K562 (cell line): ENCODE results near the gene MYADML2. TPM values are rescaled to one million over a fixed set of nuclear protein-coding genes. Genes with fewer than 3 reads are reported as not detected.

Source experiments
- CBX5 ChIP-seq: IDR thresholded peaks from 2 replicates; pipeline ENCODE4 v1.6.1; 2014; ENCODE audit warnings: low read depth, borderline replicate concordance
- CLOCK ChIP-seq: fragments of 250-450 bp; sonication (Bioruptor Pico); IDR thresholded peaks from 2 replicates; pipeline ENCODE4 v1.4.0; 2020; ENCODE audit warnings: mild to moderate bottlenecking, moderate library complexity, borderline replicate concordance
- CSDE1 ChIP-seq, 2 experiments: fragments of 450-650 bp; IDR thresholded peaks; 2 replicates each; pipeline ENCODE4 v1.6.1; 2016; ENCODE audit warnings: mild to moderate bottlenecking in 1 of 2
- CXXC5 ChIP-seq: fragments of 250-450 bp; sonication (Bioruptor Pico); IDR thresholded peaks from 2 replicates; pipeline ENCODE4 v1.8.0; 2022; ENCODE audit warnings: inconsistent platforms, mild to moderate bottlenecking, moderate library complexity
- E2F6 ChIP-seq, 2 experiments: IDR thresholded peaks; 2 replicates each; pipeline ENCODE4 v1.6.1; 2011; ENCODE audit warnings: borderline replicate concordance in 1 of 2, control low read depth in 1 of 2, low read depth in 1 of 2, low read length in 1 of 2, mild to moderate bottlenecking in 1 of 2, mixed read lengths in 1 of 2, moderate library complexity in 1 of 2; ENCODE audit not compliant: insufficient read depth in 1 of 2, insufficient read length in 1 of 2, poor library complexity in 1 of 2, severe bottlenecking in 1 of 2; ENCODE audit errors: extremely low read depth in 1 of 2
- GMEB1 ChIP-seq: fragments of 250-450 bp; sonication (Bioruptor Pico); IDR thresholded peaks from 2 replicates; pipeline ENCODE4 v1.4.0; 2020; ENCODE audit warnings: mild to moderate bottlenecking
- HNRNPLL ChIP-seq: fragments of 200-400 bp; formaldehyde crosslinking; IDR thresholded peaks from 2 replicates; pipeline ENCODE4 v1.6.1; 2017; ENCODE audit warnings: low read length, low read depth, mild to moderate bottlenecking; ENCODE audit not compliant: poor library complexity, severe bottlenecking
- MCM7 ChIP-seq, 2 experiments: fragments of 450-650 bp; IDR thresholded peaks; 2 replicates each; pipeline ENCODE4 v1.6.1; 2016 to 2018
- MLLT1 ChIP-seq, 2 experiments: fragments of 450-650 bp; IDR thresholded peaks; 2 replicates each; pipeline ENCODE4 v1.6.1; 2016
- POLR2B ChIP-seq: fragments of 450-650 bp; IDR thresholded peaks from 2 replicates; pipeline ENCODE4 v1.6.1; 2018; ENCODE audit warnings: low read depth; ENCODE audit not compliant: partially characterized antibody
- SMARCA5 ChIP-seq: fragments of 450-650 bp; IDR thresholded peaks from 2 replicates; pipeline ENCODE4 v1.6.1; 2016
- THAP7 ChIP-seq: fragments of 250-450 bp; sonication (Bioruptor Pico); IDR thresholded peaks from 2 replicates; pipeline ENCODE4 v1.5.0; 2021
- TOE1 ChIP-seq, 2 experiments: fragments of 450-650 bp in 1 of 2; sonication (generic) in 1 of 2; formaldehyde crosslinking in 1 of 2; IDR thresholded peaks; 2 replicates each; pipeline versions ENCODE4 v1.7.1 to v1.8.0; 2016 to 2022; ENCODE audit warnings: borderline replicate concordance in 2 of 2, mild to moderate bottlenecking in 2 of 2, antibody characterized with exemption in 1 of 2, inconsistent platforms in 1 of 2, low read depth in 1 of 2, missing genetic modification reagents in 1 of 2, moderate library complexity in 1 of 2
- ZNF592 ChIP-seq: fragments of 450-650 bp; IDR thresholded peaks from 2 replicates; pipeline ENCODE4 v1.6.1; 2017; ENCODE audit warnings: antibody characterized with exemption, mild to moderate bottlenecking
- polyA plus RNA-seq, 8 experiments: library from polyadenylated mRNA; depleted of rRNA in 4 of 8; stranded (reverse) in 5 of 8; unstranded in 3 of 8; fragments of >200 nt; fragmentation: Nextera tagmentation in 2 of 8; fragmentation: Illumina TruSeq in 1 of 8; extraction: Ambion mirVana in 2 of 8; extraction: Trizol in 1 of 8; gene quantifications; 2 replicates each; pipeline versions ENCODE4 v1.2.1 to v1.2.3, GENCODE V29; 2011 to 2014; ENCODE audit warnings: inconsistent platforms in 1 of 8, missing spikeins in 1 of 8
- total RNA-seq, 7 experiments: library from RNA; depleted of rRNA in 6 of 7; stranded (reverse); fragments of >200 nt in 6 of 7; fragmentation: Illumina TruSeq in 2 of 7; extraction: Trizol in 2 of 7; gene quantifications; 2 replicates each; pipeline versions ENCODE4 v1.2.1 to v1.2.3, GENCODE V29; 2011 to 2021; ENCODE audit warnings: low replicate concordance in 1 of 7

The MYADML2 gene
- total and polyA plus RNA-seq, 9 of the 15 experiments (the other 6 are each of a cell fraction or from before 2014, with no cell fraction given), result not detected

- TF ChIP-seq ZNF592 (0 out of 2 replicates have a peak, but pooled peaks have one; percentile 38), SMARCA5 (no peak), MLLT1 (IDR thresholded peaks at IDR 0.05) (no peak), HNRNPLL (no peak), THAP7 (CRISPR knock-in tag) (0 out of 2 replicates have a peak, but pooled peaks have one; percentile 40), MCM7 (IDR thresholded peaks at IDR 0.05) (no peak), POLR2B (peak; percentile 51), CLOCK (CRISPR knock-in tag) (no peak), GMEB1 (peak; percentile 97), E2F6 (IDR thresholded peaks at IDR 0.05; ENCODE audit: borderline replicate concordance in 1 of 2, extremely low read depth in 1 of 2, insufficient read depth in 1 of 2, insufficient read length in 1 of 2, low read depth in 1 of 2, low read length in 1 of 2, poor library complexity in 1 of 2, severe bottlenecking in 1 of 2) (peak; percentile 69 to 94), TOE1 (IDR thresholded peaks at IDR 0.05; ENCODE audit: borderline replicate concordance) (peak; percentile 91; the same call in 1 of the 2 replicates), TOE1 (CRISPR knock-in tag; IDR thresholded peaks at IDR 0.05; ENCODE audit: borderline replicate concordance, low read depth) (no peak), CXXC5 (CRISPR knock-in tag) (peak; percentile 100), CSDE1 (IDR thresholded peaks at IDR 0.05) (no peak), CBX5 (no peak)
These were observed 30.3 kb upstream of the MYADML2 start, which contains the start of gene ASPSCR1 (continued) for GRCh38 chr17:81977211-81977808.
